ENCODE data around the gene AK2. TPM values are rescaled to one million over a fixed set of nuclear protein-coding genes. Genes with fewer than 3 reads are reported as not detected.

The AK2 gene
- total and polyA plus RNA-seq, 2 donors (not counting 3 experiments of a cell fraction or from before 2014, with no cell fraction given): 107 to 134 TPM

GRCh38 chr1:32998997-32999396 is 37.7 kb downstream of the AK2 start:
- ChIA-PET CTCF (interaction anchor here (1.2 to 3.0 kb wide), 5 partner anchors 8 to 66 kb away, joined by 4 to 47 read pairs (median 8); no protein-coding TSS in a partner anchor), POLR2A (interaction anchor here (2.1 to 2.6 kb wide), 2 partner anchors 8 to 34 kb away, joined by 7 to 15 read pairs; partner anchors contain the start of gene RNF19B)
- Histone ChIP-seq H4K20me1 (replicated peaks; ENCODE audit: control insufficient read depth, extremely low read depth, insufficient read depth, low read length) (no peaks in the 10 kb centered on the region), H3K9ac (replicated peaks; ENCODE audit: extremely low read depth, insufficient read depth, low read length) (no peak overlapping the region), H3K27ac (ENCODE audit: insufficient read depth, low read depth, low read length) (peak overlapping the region; percentile 81), H3K36me3 (ENCODE audit: control insufficient read depth in 2 of 2, extremely low read depth in 1 of 2, insufficient read depth in 2 of 2, low read length in 2 of 2) (no peaks in the 10 kb centered on the region), H3K9me1 (replicated peaks; ENCODE audit: control insufficient read depth, extremely low read depth, insufficient read depth, low read length) (no peaks in the 10 kb centered on the region), H3K79me2 (ENCODE audit: control insufficient read depth, insufficient read depth, low read length) (no peaks in the 10 kb centered on the region), H3K27me3 (ENCODE audit: control insufficient read depth in 2 of 2, insufficient read depth in 2 of 2, low read length in 2 of 2) (no peaks in the 10 kb centered on the region), H3K4me2 (ENCODE audit: insufficient read depth, low read length) (no peak overlapping the region), H3K4me3 (replicated peaks in 1 of 3; ENCODE audit: insufficient read depth in 1 of 3, low read depth in 1 of 3, low read length in 3 of 3) (no peak overlapping the region), H3K9me3 (replicated peaks; ENCODE audit: control insufficient read depth, insufficient read depth, low read length) (no peaks in the 10 kb centered on the region), H3K4me1 (ENCODE audit: control insufficient read depth, extremely low read depth, insufficient read depth, low read length) (peaks cover 46% of the 10 kb centered on the region), H2AFZ (ENCODE audit: low read depth, low read length) (no peak overlapping the region)
- no TSS peak for BruUV-seq (replicated peaks)
- intact Hi-C loops (cut with micrococcal nuclease): loop anchor here (1.0 kb wide), 2 partner anchors 7 to 35 kb away; partner anchors contain the start of gene RNF19B
- dilution Hi-C loops (cut with MboI; ENCODE audit: extremely low pct_ligation_motif_present, low sequenced_read_pairs): no loop called here
- FAIRE-seq (peak; percentile 62), DNase-seq (ENCODE audit: low read depth, low spot score) (no peak)
- TF ChIP-seq MYC (IDR thresholded peaks at IDR 0.05; ENCODE audit: low read depth, low read length) (no peak), EZH2 (IDR thresholded peaks at IDR 0.05; ENCODE audit: borderline replicate concordance, low read depth, low read length, severe bottlenecking) (no peak)

GRCh38 chr1:32998064-32998463 is 38.6 kb downstream of the AK2 start:
- CTCF ChIA-PET: interaction anchor here (0.7 to 3.0 kb wide), 12 partner anchors 9 to 105 kb away, joined by 3 to 47 read pairs (median 4); no protein-coding TSS in a partner anchor
- dilution Hi-C loops (cut with MboI; ENCODE audit: extremely low pct_ligation_motif_present, low sequenced_read_pairs): no loop called here
- BruUV-seq (replicated peaks): no TSS peak
- Histone ChIP-seq H3K9me1 (replicated peaks; ENCODE audit: control insufficient read depth, extremely low read depth, insufficient read depth, low read length) (no peaks in the 10 kb centered on the region), H4K20me1 (replicated peaks; ENCODE audit: control insufficient read depth, extremely low read depth, insufficient read depth, low read length) (no peaks in the 10 kb centered on the region), H3K4me2 (ENCODE audit: insufficient read depth, low read length) (peak overlapping the region; percentile 32), H3K79me2 (ENCODE audit: control insufficient read depth, insufficient read depth, low read length) (no peaks in the 10 kb centered on the region), H2AFZ (ENCODE audit: low read depth, low read length) (no peak overlapping the region), H3K36me3 (ENCODE audit: control insufficient read depth in 2 of 2, extremely low read depth in 1 of 2, insufficient read depth in 2 of 2, low read length in 2 of 2) (no peaks in the 10 kb centered on the region), H3K9ac (replicated peaks; ENCODE audit: extremely low read depth, insufficient read depth, low read length) (peak overlapping the region; percentile 31), H3K4me1 (ENCODE audit: control insufficient read depth, extremely low read depth, insufficient read depth, low read length) (peaks cover 40% of the 10 kb centered on the region), H3K4me3 (replicated peaks in 1 of 3; ENCODE audit: insufficient read depth in 1 of 3, low read depth in 1 of 3, low read length in 3 of 3) (no peak overlapping the region), H3K27ac (ENCODE audit: insufficient read depth, low read depth, low read length) (peak overlapping the region; percentile 81), H3K9me3 (replicated peaks; ENCODE audit: control insufficient read depth, insufficient read depth, low read length) (no peaks in the 10 kb centered on the region), H3K27me3 (ENCODE audit: control insufficient read depth in 2 of 2, insufficient read depth in 2 of 2, low read length in 2 of 2) (no peaks in the 10 kb centered on the region)
- POLR2A ChIA-PET: interaction anchor here (0.5 to 2.6 kb wide), 4 partner anchors 8 to 44 kb away, joined by 3 to 15 read pairs (median 6); partner anchors contain the start of gene RNF19B
- intact Hi-C loops (cut with micrococcal nuclease): loop anchor here (1.0 kb wide), 2 partner anchors 8 to 34 kb away; partner anchors contain the start of gene RNF19B
- peak; percentile 72 for DNase-seq (ENCODE audit: low read depth, low spot score)
- FAIRE-seq: peak; percentile 100
- peak; percentile 89 for TF ChIP-seq POLR2AphosphoS5 (IDR thresholded peaks at IDR 0.05; ENCODE audit: insufficient read depth, low read depth, low read length)
- TF ChIP-seq FOS (IDR thresholded peaks at IDR 0.05; ENCODE audit: borderline replicate concordance, insufficient read depth, low read length): peak; percentile 87
- peak; percentile 84 for TF ChIP-seq JUN (IDR thresholded peaks at IDR 0.05; ENCODE audit: borderline replicate concordance, insufficient read depth, insufficient read length, low read depth)
- TF ChIP-seq MAX (IDR thresholded peaks at IDR 0.05; ENCODE audit: insufficient read depth, insufficient read length): no peak
- TF ChIP-seq POLR2A (IDR thresholded peaks at IDR 0.05; ENCODE audit: low read depth, low read length): peak; percentile 50
- no peak for TF ChIP-seq MYC (IDR thresholded peaks at IDR 0.05; ENCODE audit: low read depth, low read length)
- peak; percentile 58 for TF ChIP-seq GATA2 (IDR thresholded peaks at IDR 0.05; ENCODE audit: insufficient read depth, insufficient read length, low read depth, low read length)
